ENCODE results near the gene RBM23. TPM values are rescaled to one million over a fixed set of nuclear protein-coding genes. Genes with fewer than 3 reads are reported as not detected.

RBM23 gene
- total and polyA plus RNA-seq, 9 of the 15 experiments (the other 6 are each of a cell fraction or from before 2014, with no cell fraction given) = 46.0 to 102 (median 58.5) TPM

- H3K9me3 ChIP-seq (replicated peaks; ENCODE audit: control insufficient read depth, insufficient read depth, low read depth, low read length) = no peaks in the 10 kb centered on the region
- CTCF ChIA-PET (ENCODE audit: low intra/inter-chr PET ratio) = interaction anchor here (0.9 kb wide), 1 partner anchor 67 kb away, joined by 3 read pairs; no protein-coding TSS in a partner anchor
- ATAC-seq = no peak
- no peaks in the 10 kb centered on the region for H3K9me1 ChIP-seq (ENCODE audit: control insufficient read depth, insufficient read depth, low read length)
- in situ Hi-C loops (cut with MboI) (loop anchor here (10.0 kb wide), 2 partner anchors 190 to 280 kb away; no protein-coding TSS in a partner anchor), intact Hi-C loops (cut with micrococcal nuclease) (no loop called here)
- WGBS (ENCODE audit: insufficient coverage, low coverage, missing lambda C conversion rate) = 42% methylated on average over 8 of the region's 9 CpGs
- H3K79me2 ChIP-seq (ENCODE audit: control insufficient read depth, insufficient read depth, low read length) = no peaks in the 10 kb centered on the region
- H4K20me1 ChIP-seq (replicated peaks; ENCODE audit: control insufficient read depth, insufficient read depth, low read length) = no peaks in the 10 kb centered on the region
- BruUV-seq (replicated peaks) = no TSS peak
- POLR2A ChIA-PET = interaction anchor here (0.6 to 1.1 kb wide), 3 partner anchors 17 to 71 kb away, joined by 3 to 6 read pairs (median 4); no protein-coding TSS in a partner anchor
- H3K27ac ChIP-seq (ENCODE audit: extremely low read depth, low read depth, low read length) = no peak overlapping the region
- no peak for DNase-seq (ENCODE audit: extremely low read depth in 1 of 4, low spot score in 3 of 4)
- no peak for FAIRE-seq
- H3K27me3 ChIP-seq (ENCODE audit: control insufficient read depth in 2 of 2, insufficient read depth in 2 of 2, low read length in 2 of 2) = no peaks in the 10 kb centered on the region
- TF ChIP-seq TSC22D4 (tag; IDR thresholded peaks at IDR 0.05) (no peak), POLR2B (IDR thresholded peaks at IDR 0.05; ENCODE audit: low read depth, partially characterized antibody) (no peak), SP2 (IDR thresholded peaks at IDR 0.05; ENCODE audit: extremely low read depth, low read depth, low read length, poor library complexity, severe bottlenecking) (no peak), HEY1 (CRISPR knock-in tag; IDR thresholded peaks at IDR 0.05; ENCODE audit: borderline replicate concordance) (no peak), UBTF (IDR thresholded peaks at IDR 0.05; ENCODE audit: borderline replicate concordance in 1 of 2, low read depth in 2 of 2, low read length in 2 of 2) (no peak), DDX20 (tag; IDR thresholded peaks at IDR 0.05; ENCODE audit: low read depth) (no peak), BCOR (IDR thresholded peaks at IDR 0.05) (no peak), EP400 (IDR thresholded peaks at IDR 0.05) (no peak), HNRNPL (IDR thresholded peaks at IDR 0.05; ENCODE audit: low read depth, low read length) (no peak)
- TF ChIP-seq, protein P1, sequence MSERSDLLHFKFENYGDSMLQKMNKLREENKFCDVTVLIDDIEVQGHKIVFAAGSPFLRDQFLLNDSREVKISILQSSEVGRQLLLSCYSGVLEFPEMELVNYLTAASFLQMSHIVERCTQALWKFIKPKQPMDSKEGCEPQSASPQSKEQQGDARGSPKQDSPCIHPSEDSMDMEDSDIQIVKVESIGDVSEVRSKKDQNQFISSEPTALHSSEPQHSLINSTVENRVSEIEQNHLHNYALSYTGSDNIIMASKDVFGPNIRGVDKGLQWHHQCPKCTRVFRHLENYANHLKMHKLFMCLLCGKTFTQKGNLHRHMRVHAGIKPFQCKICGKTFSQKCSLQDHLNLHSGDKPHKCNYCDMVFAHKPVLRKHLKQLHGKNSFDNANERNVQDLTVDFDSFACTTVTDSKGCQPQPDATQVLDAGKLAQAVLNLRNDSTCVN (CRISPR knock-in tag; IDR thresholded peaks at IDR 0.05) = no peak
- H3K36me3 ChIP-seq (ENCODE audit: control insufficient read depth, insufficient read depth, low read length) = no peaks in the 10 kb centered on the region
- no peak overlapping the region for H3K4me3 ChIP-seq
- H3K4me1 ChIP-seq (replicated peaks in 1 of 2; ENCODE audit: control insufficient read depth in 2 of 2, insufficient read depth in 2 of 2, low read length in 2 of 2) = peaks cover 5 to 27% of the 10 kb centered on the region in 2 experiments; a peak in 2 of 5 replicates
- H3K4me2 ChIP-seq (ENCODE audit: insufficient read depth, low read length) = no peak overlapping the region
- no peak overlapping the region for H2AFZ ChIP-seq (ENCODE audit: low read depth, low read length)
- H3K9ac ChIP-seq (ENCODE audit: insufficient read depth in 1 of 2, low read depth in 2 of 2, low read length in 2 of 2) = no peak overlapping the region; a peak in 1 of 4 replicates
Measured at GRCh38 chr14:22845103-22845394, 73.9 kb downstream of the RBM23 start.

Measured in K562 (cell line).